ENCODE data around the gene FAAP20. TPM values are rescaled to one million over a fixed set of nuclear protein-coding genes. Genes with fewer than 3 reads are reported as not detected.

Gene FAAP20
- total and polyA plus RNA-seq, 9 of the 15 experiments (the other 6 are each of a cell fraction or from before 2014, with no cell fraction given) = 0.58 to 143 (median 9.9) TPM

DNA sequence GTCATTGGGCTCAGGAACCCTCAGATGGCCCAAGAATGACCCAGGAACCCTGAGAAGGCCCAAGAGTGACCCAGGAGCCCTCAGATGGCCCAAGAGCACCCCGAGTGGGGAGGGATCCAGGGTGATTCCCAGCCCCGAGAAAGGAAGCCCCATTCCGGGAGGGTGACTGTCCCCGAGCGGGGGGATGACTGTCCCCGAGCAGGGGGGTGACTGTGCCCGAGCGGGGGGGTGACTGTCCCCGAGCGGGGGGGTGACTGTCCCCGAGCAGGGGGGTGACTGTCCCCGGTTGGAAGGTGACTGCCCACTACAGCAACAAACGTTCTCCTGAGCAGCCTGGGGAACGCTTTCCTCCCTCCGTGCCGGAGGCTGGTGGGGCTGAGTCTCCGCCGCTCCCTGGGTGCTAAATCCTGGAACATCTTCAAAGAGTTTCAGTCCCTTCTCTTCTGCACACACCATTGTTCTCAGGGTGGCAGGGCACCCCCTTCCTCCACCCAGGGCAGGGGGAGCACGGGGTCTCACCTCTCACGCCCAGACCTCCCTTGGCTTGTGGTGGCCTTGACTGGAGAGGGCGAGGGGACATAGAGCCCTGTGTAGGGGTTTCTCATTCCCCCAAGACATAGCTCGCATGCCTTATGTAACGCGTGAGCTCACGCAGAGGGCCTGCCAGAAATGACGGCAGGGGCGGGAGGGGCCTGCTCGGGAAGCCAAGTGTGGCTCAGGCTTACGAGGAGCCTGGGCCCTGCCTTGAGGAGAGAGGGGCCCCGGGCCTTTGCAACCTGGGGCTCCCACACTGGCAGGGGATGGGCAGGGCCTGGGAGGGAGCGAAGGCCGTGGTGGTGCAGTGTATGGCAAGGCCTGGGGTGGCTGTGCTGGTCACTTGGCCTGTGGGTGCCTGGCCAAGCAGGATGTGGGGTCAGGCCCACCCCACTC, 19.3 kb upstream of the FAAP20 start:
- Histone ChIP-seq H3K4me3 (no peak overlapping the region), H3K36me3 (ENCODE audit: control insufficient read depth, insufficient read depth, low read length) (no peaks in the 10 kb centered on the region), H3K4me1 (replicated peaks in 1 of 2; ENCODE audit: control insufficient read depth in 2 of 2, insufficient read depth in 2 of 2, low read length in 2 of 2) (peaks cover 20 to 68% of the 10 kb centered on the region in 2 experiments), H3K9me3 (replicated peaks; ENCODE audit: control insufficient read depth, insufficient read depth, low read depth, low read length) (no peaks in the 10 kb centered on the region), H3K79me2 (ENCODE audit: control insufficient read depth, insufficient read depth, low read length) (no peaks in the 10 kb centered on the region), H2AFZ (ENCODE audit: low read depth, low read length) (peak overlapping the region; percentile 98; the same call in 1 of the 2 replicates), H3K27me3 (ENCODE audit: control insufficient read depth in 2 of 2, insufficient read depth in 2 of 2, low read length in 2 of 2) (no peaks in the 10 kb centered on the region), H3K27ac (ENCODE audit: extremely low read depth, low read depth, low read length) (no peak overlapping the region), H3K9me1 (ENCODE audit: control insufficient read depth, insufficient read depth, low read length) (no peaks in the 10 kb centered on the region), H3K4me2 (ENCODE audit: insufficient read depth, low read length) (no peak overlapping the region), H3K9ac (ENCODE audit: insufficient read depth in 1 of 2, low read depth in 2 of 2, low read length in 2 of 2) (peak overlapping the region; percentile 62 to 87; a peak in 3 of 4 replicates), H4K20me1 (replicated peaks; ENCODE audit: control insufficient read depth, insufficient read depth, low read length) (no peaks in the 10 kb centered on the region)
- WGBS (ENCODE audit: insufficient coverage, low coverage, missing lambda C conversion rate) = 78% methylated on average over 26 of the region's 32 CpGs
- intact Hi-C loops (cut with micrococcal nuclease) = no loop called here
- TF ChIP-seq, protein P1, sequence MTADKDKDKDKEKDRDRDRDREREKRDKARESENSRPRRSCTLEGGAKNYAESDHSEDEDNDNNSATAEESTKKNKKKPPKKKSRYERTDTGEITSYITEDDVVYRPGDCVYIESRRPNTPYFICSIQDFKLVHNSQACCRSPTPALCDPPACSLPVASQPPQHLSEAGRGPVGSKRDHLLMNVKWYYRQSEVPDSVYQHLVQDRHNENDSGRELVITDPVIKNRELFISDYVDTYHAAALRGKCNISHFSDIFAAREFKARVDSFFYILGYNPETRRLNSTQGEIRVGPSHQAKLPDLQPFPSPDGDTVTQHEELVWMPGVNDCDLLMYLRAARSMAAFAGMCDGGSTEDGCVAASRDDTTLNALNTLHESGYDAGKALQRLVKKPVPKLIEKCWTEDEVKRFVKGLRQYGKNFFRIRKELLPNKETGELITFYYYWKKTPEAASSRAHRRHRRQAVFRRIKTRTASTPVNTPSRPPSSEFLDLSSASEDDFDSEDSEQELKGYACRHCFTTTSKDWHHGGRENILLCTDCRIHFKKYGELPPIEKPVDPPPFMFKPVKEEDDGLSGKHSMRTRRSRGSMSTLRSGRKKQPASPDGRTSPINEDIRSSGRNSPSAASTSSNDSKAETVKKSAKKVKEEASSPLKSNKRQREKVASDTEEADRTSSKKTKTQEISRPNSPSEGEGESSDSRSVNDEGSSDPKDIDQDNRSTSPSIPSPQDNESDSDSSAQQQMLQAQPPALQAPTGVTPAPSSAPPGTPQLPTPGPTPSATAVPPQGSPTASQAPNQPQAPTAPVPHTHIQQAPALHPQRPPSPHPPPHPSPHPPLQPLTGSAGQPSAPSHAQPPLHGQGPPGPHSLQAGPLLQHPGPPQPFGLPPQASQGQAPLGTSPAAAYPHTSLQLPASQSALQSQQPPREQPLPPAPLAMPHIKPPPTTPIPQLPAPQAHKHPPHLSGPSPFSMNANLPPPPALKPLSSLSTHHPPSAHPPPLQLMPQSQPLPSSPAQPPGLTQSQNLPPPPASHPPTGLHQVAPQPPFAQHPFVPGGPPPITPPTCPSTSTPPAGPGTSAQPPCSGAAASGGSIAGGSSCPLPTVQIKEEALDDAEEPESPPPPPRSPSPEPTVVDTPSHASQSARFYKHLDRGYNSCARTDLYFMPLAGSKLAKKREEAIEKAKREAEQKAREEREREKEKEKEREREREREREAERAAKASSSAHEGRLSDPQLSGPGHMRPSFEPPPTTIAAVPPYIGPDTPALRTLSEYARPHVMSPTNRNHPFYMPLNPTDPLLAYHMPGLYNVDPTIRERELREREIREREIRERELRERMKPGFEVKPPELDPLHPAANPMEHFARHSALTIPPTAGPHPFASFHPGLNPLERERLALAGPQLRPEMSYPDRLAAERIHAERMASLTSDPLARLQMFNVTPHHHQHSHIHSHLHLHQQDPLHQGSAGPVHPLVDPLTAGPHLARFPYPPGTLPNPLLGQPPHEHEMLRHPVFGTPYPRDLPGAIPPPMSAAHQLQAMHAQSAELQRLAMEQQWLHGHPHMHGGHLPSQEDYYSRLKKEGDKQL (CRISPR knock-in tag; IDR thresholded peaks at IDR 0.05; ENCODE audit: borderline replicate concordance) = 0 out of 2 replicates have a peak, but pooled peaks have one; percentile 21
- TF ChIP-seq POLR2G (IDR thresholded peaks at IDR 0.05; ENCODE audit: low read depth, low read length) (peak; percentile 37), TBL1XR1 (IDR thresholded peaks at IDR 0.05; ENCODE audit: low read length in 2 of 2) (no peak)
- TF ChIP-seq, protein P2, sequence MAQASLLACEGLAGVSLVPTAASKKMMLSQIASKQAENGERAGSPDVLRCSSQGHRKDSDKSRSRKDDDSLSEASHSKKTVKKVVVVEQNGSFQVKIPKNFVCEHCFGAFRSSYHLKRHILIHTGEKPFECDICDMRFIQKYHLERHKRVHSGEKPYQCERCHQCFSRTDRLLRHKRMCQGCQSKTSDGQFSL (CRISPR knock-in tag; IDR thresholded peaks at IDR 0.05) = peak; percentile 83; the same call in 1 of the 2 replicates
- TF ChIP-seq, protein P2 (tag; IDR thresholded peaks at IDR 0.05) = peak in 1 of 2 experiments; percentile 56; a peak in 1 of 4 replicates
- no peak for DNase-seq (ENCODE audit: extremely low read depth in 1 of 4, low spot score in 3 of 4)
- FAIRE-seq = no peak
- no TSS peak for BruUV-seq (replicated peaks)
- POLR2A ChIA-PET = interaction anchor here (1.4 kb wide), 1 partner anchor 14 kb away, joined by 3 read pairs; no protein-coding TSS in a partner anchor
- no peak for ATAC-seq
- CTCF ChIA-PET (ENCODE audit: low intra/inter-chr PET ratio) = no interaction called here
- in situ Hi-C loops (cut with MboI) = no loop called here
